Measurements from ENCODE around the gene TRMT44. TPM values are rescaled to one million over a fixed set of nuclear protein-coding genes. Genes with fewer than 3 reads are reported as not detected.

Gene TRMT44
- total and polyA plus RNA-seq, 2 of the 4 experiments (the other 2 are of a cell fraction) = 7.3 to 8.1 TPM

- dilution Hi-C loops (cut with HindIII; ENCODE audit: low sequenced_read_pairs, unreplicated experiment) (no loop called here), intact Hi-C loops (cut with micrococcal nuclease) (loop anchor here (2.0 kb wide), 1 partner anchor 35 kb away; no protein-coding TSS in a partner anchor), in situ Hi-C loops (cut with MboI; ENCODE audit: low sequenced_read_pairs) (no loop called here)
- Histone ChIP-seq H3K4me1 (ENCODE audit: control insufficient read depth, insufficient read depth, low read length) (peaks cover 17% of the 10 kb centered on the region; the same call in 1 of the 2 replicates), H3K9me1 (ENCODE audit: insufficient read depth, low read length) (no peaks in the 10 kb centered on the region), H3K9ac (ENCODE audit: low read depth, low read length) (no peak overlapping the region), H2AK9ac (replicated peaks; ENCODE audit: low read depth, low read length, poor library complexity) (no peak overlapping the region), H3K14ac (replicated peaks; ENCODE audit: low read depth, low read length) (no peak overlapping the region), H3K4ac (ENCODE audit: low read depth, low read length) (no peak overlapping the region), H3K18ac (ENCODE audit: low read depth, low read length) (no peak overlapping the region; the same call in 1 of the 2 replicates), H2BK20ac (ENCODE audit: low read depth, low read length) (no peak overlapping the region), H3K56ac (ENCODE audit: extremely low read depth, insufficient read depth, low read length) (no peak overlapping the region), H2BK15ac (ENCODE audit: low read depth, low read length) (peak overlapping the region; percentile 38; the same call in 1 of the 3 replicates), H3K27me3 (ENCODE audit: control insufficient read depth, insufficient read depth, low read length) (peaks cover 17% of the 10 kb centered on the region; the same call in 1 of the 2 replicates), H3K36me3 (ENCODE audit: control insufficient read depth, insufficient read depth, low read length) (no peaks in the 10 kb centered on the region), H3K27ac (ENCODE audit: insufficient read depth, low read length) (peak overlapping the region; percentile 70; the same call in 1 of the 2 replicates), H3K23ac (ENCODE audit: low read depth, low read length) (no peak overlapping the region), H2AFZ (replicated peaks; ENCODE audit: low read length, poor library complexity) (no peak overlapping the region), H3K79me1 (ENCODE audit: low read depth in 1 of 2, low read length in 2 of 2) (no peaks in the 10 kb centered on the region), H3K4me3 (ENCODE audit: insufficient read depth, low read depth, low read length) (no peak overlapping the region), H4K5ac (ENCODE audit: low read depth, low read length) (peak overlapping the region; percentile 2; the same call in 1 of the 2 replicates), H2AK5ac (ENCODE audit: low read depth, low read length) (no peak overlapping the region), H3K9me3 (ENCODE audit: control insufficient read depth, insufficient read depth, low read length) (no peaks in the 10 kb centered on the region; the same call in 1 of the 2 replicates), H2BK120ac (ENCODE audit: low read depth, low read length) (no peak overlapping the region), H3K4me2 (ENCODE audit: low read depth, low read length) (no peak overlapping the region), H4K91ac (ENCODE audit: insufficient read depth, low read depth, low read length) (no peak overlapping the region), H2BK5ac (ENCODE audit: low read depth, low read length, poor library complexity, severe bottlenecking) (no peak overlapping the region), H4K8ac (ENCODE audit: low read depth in 2 of 2, low read length in 2 of 2) (no peak overlapping the region; a peak in 1 of 4 replicates), H4K20me1 (ENCODE audit: insufficient read depth, low read length) (no peaks in the 10 kb centered on the region)
- DNase-seq (no peak), ATAC-seq (ENCODE audit: low read depth) (no peak)
- ChIA-PET POLR2A (ENCODE audit: unreplicated experiment) (no interaction called here), CTCF (no interaction called here)
- 100% methylated on average over 1 of the region's 9 CpGs; no CpG with 5 or more reads in 1 of the 2 experiments for WGBS, 2 experiments (ENCODE audit: extremely low coverage in 2 of 2, insufficient read length in 1 of 2)
- BruUV-seq (replicated peaks) = no TSS peak
- TF ChIP-seq MAFK (IDR thresholded peaks at IDR 0.05; ENCODE audit: low read depth, low read length) = no peak
- TF ChIP-seq, protein P1, sequence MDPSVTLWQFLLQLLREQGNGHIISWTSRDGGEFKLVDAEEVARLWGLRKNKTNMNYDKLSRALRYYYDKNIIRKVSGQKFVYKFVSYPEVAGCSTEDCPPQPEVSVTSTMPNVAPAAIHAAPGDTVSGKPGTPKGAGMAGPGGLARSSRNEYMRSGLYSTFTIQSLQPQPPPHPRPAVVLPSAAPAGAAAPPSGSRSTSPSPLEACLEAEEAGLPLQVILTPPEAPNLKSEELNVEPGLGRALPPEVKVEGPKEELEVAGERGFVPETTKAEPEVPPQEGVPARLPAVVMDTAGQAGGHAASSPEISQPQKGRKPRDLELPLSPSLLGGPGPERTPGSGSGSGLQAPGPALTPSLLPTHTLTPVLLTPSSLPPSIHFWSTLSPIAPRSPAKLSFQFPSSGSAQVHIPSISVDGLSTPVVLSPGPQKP (IDR thresholded peaks at IDR 0.05; ENCODE audit: borderline replicate concordance, low read depth, low read length) = no peak
- TF ChIP-seq, protein P2, sequence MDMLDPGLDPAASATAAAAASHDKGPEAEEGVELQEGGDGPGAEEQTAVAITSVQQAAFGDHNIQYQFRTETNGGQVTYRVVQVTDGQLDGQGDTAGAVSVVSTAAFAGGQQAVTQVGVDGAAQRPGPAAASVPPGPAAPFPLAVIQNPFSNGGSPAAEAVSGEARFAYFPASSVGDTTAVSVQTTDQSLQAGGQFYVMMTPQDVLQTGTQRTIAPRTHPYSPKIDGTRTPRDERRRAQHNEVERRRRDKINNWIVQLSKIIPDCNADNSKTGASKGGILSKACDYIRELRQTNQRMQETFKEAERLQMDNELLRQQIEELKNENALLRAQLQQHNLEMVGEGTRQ (IDR thresholded peaks at IDR 0.05; ENCODE audit: low read depth, low read length) = no peak
- TF ChIP-seq RAD21 (IDR thresholded peaks at IDR 0.05; ENCODE audit: low read length) = no peak
- TF ChIP-seq MAZ (IDR thresholded peaks at IDR 0.05; ENCODE audit: borderline replicate concordance, low read depth, low read length) = no peak
- no peak for TF ChIP-seq NFE2L2 (IDR thresholded peaks at IDR 0.05; ENCODE audit: low read depth, low read length)
- no peak for TF ChIP-seq SMC3 (IDR thresholded peaks at IDR 0.05; ENCODE audit: low read depth, low read length)
- TF ChIP-seq BHLHE40 (IDR thresholded peaks at IDR 0.05; ENCODE audit: low read depth, low read length) = no peak
- TF ChIP-seq MXI1 (IDR thresholded peaks at IDR 0.05; ENCODE audit: borderline replicate concordance, low read depth, low read length) = no peak
- TF ChIP-seq CEBPB (IDR thresholded peaks at IDR 0.05; ENCODE audit: low read depth, low read length) = no peak
- no peak for TF ChIP-seq FOS (IDR thresholded peaks at IDR 0.05; ENCODE audit: low read depth, low read length)
- no peak for TF ChIP-seq CHD1 (IDR thresholded peaks at IDR 0.05; ENCODE audit: low read depth, low read length)
- no peak for TF ChIP-seq RFX5 (IDR thresholded peaks at IDR 0.05; ENCODE audit: low read depth, low read length)
- no peak for TF ChIP-seq POLR2A (IDR thresholded peaks at IDR 0.05; ENCODE audit: low read depth, low read length)
- TF ChIP-seq RCOR1 (IDR thresholded peaks at IDR 0.05; ENCODE audit: insufficient replicate concordance, low read length) = no peak
These were observed 67.0 kb downstream of the TRMT44 start for GRCh38 chr4:8507624-8508023.
